ENCODE results near the gene H2BW1. TPM values are rescaled to one million over a fixed set of nuclear protein-coding genes. Genes with fewer than 3 reads are reported as not detected.
A peak's percentile ranks its signal among the peaks of the same experiment; 100 is the strongest.

Gene H2BW1
- total RNA-seq, 2 donors from 2014 or later = not detected

- Mint-ChIP-seq H3K36me3 (ENCODE audit: low read depth) (no peaks in the 10 kb centered on the region), H3K9me3 (peaks cover 83% of the 10 kb centered on the region)
- DNase-seq = no peak
Measured at GRCh38 chrX:104045642-104046041, 32.1 kb upstream of the H2BW1 start.

DNA sequence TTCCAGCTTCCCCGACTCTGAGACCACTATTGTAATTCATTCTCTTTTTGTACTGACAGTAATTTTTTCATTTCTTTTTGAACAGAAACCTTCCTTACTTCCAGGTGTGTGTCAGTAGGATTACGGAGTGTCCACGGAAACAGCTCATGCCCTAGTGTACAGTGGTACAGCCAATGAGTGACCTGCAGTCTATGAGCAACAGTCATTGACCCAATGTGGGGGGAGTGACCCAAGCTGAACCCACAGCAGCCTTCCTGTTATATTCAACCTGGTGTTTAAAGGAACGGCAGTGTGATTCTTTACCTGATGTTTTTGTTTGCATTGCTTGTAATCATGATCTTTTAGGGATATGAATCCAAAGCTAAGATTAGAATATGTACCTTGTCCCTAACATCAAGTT, 27.5 kb upstream of the H2BW1 start:
- Histone ChIP-seq H3K9ac (ENCODE audit: extremely low read depth, low read length, poor library complexity, severe bottlenecking) (no peak overlapping the region), H3K36me3 (ENCODE audit: control insufficient read depth, insufficient read depth, low read length) (no peaks in the 10 kb centered on the region), H3K27ac (ENCODE audit: low read depth, low read length) (no peak overlapping the region), H3K9me3 (ENCODE audit: control insufficient read depth, low read length) (peaks cover 24% of the 10 kb centered on the region), H3K27me3 (ENCODE audit: control insufficient read depth, insufficient read depth, low read length, poor library complexity, severe bottlenecking) (no peaks in the 10 kb centered on the region), H3K4me3 (ENCODE audit: low read length) (no peak overlapping the region), H3K4me1 (ENCODE audit: control insufficient read depth, insufficient read depth, low read length) (no peaks in the 10 kb centered on the region)
- H3K27ac Mint-ChIP-seq = no peak overlapping the region
- no peaks in the 10 kb centered on the region for H3K4me1 Mint-ChIP-seq
- no peak for TF ChIP-seq CTCF (conservative IDR thresholded peaks at IDR 0.05)
- no peak overlapping the region for H3K4me3 Mint-ChIP-seq
- peaks cover 8% of the 10 kb centered on the region for H3K27me3 Mint-ChIP-seq (ENCODE audit: insufficient read depth)
- H3K9me3 Mint-ChIP-seq = peaks cover 77% of the 10 kb centered on the region
- no peaks in the 10 kb centered on the region for H3K36me3 Mint-ChIP-seq (ENCODE audit: low read depth)
- DNase-seq = no peak
- WGBS, 2 experiments (ENCODE audit: insufficient coverage in 1 of 2, insufficient read length in 1 of 2) = 92 to 100% methylated on average over 3 of the region's 4 CpGs

More at GRCh38 chrX:104045642-104046041, 32.1 kb upstream of the H2BW1 start:
- Histone ChIP-seq H3K36me3 (ENCODE audit: control insufficient read depth, insufficient read depth, low read length) (no peaks in the 10 kb centered on the region), H3K4me1 (ENCODE audit: control insufficient read depth, insufficient read depth, low read length) (no peaks in the 10 kb centered on the region), H3K9me3 (ENCODE audit: control insufficient read depth, low read length) (peaks cover 24% of the 10 kb centered on the region), H3K27me3 (ENCODE audit: control insufficient read depth, insufficient read depth, low read length, poor library complexity, severe bottlenecking) (no peaks in the 10 kb centered on the region), H3K4me3 (ENCODE audit: low read length) (peak overlapping the region; percentile 40), H3K27ac (ENCODE audit: low read depth, low read length) (no peak overlapping the region), H3K9ac (ENCODE audit: extremely low read depth, low read length, poor library complexity, severe bottlenecking) (no peak overlapping the region)
- no peak overlapping the region for H3K27ac Mint-ChIP-seq
- WGBS, 2 experiments (ENCODE audit: insufficient coverage in 1 of 2, insufficient read length in 1 of 2) = 86 to 94% methylated on average over 3 to 5 of the region's 5 CpGs
- peaks cover 4% of the 10 kb centered on the region for H3K4me1 Mint-ChIP-seq
- no peak overlapping the region for H3K4me3 Mint-ChIP-seq
- no peak for TF ChIP-seq CTCF (conservative IDR thresholded peaks at IDR 0.05)
- peaks cover 2% of the 10 kb centered on the region for H3K27me3 Mint-ChIP-seq (ENCODE audit: insufficient read depth)

DNA sequence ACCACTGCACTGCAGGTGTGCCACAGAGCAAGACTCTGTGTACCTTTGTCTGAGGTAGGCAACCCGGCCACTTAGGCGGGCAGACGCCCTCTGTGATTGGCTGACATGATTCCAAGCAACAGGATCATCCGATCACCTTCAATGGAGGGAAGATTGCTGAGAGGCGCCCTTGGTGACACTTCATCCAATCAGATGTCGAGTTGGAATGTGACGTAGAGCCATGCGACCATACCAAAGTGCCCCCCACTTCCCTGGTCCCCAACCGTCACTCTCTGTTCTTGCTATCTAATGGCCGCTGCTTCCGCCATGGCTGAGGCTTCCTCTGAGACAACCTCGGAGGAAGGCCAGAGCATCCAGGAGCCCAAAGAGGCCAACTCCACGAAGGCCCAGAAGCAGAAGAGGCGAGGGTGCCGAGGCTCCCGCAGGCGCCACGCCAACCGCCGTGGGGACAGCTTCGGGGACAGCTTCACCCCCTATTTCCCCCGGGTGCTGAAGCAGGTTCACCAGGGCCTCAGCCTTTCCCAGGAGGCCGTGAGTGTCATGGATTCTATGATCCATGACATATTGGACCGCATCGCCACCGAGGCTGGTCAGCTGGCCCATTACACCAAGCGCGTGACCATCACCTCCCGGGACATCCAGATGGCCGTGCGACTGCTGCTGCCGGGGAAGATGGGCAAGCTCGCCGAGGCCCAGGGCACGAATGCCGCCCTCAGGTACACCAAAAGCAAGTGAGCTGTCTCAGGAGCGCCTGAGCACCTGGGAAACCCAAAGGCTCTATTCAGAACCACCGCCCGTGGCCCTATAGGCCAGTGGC, 26.4 kb upstream of the H2BW1 start, which contains the start of gene H2BW2:
H2BW2 (plus strand) TSS at position 268 of the 817 bp plus-strand sequence; CDS start at position 307, 39 bp downstream.
- H3K27me3 ChIP-seq (ENCODE audit: control insufficient read depth, insufficient read depth, low read length, poor library complexity, severe bottlenecking) = no peaks in the 10 kb centered on the region
- Mint-ChIP-seq H3K4me3 (no peak within 1 kb of the TSS), H3K27ac (no peak within 1 kb of the TSS), H3K4me1 (no peaks in the 10 kb centered on the region), H3K27me3 (ENCODE audit: insufficient read depth) (peaks cover 9% of the 10 kb centered on the region), H3K36me3 (ENCODE audit: low read depth) (no peaks in the 10 kb centered on the region), H3K9me3 (peaks cover 78% of the 10 kb centered on the region)
- no peak for TF ChIP-seq CTCF (conservative IDR thresholded peaks at IDR 0.05)
- H3K4me1 ChIP-seq (ENCODE audit: control insufficient read depth, insufficient read depth, low read length) = no peaks in the 10 kb centered on the region
- H3K27ac ChIP-seq (ENCODE audit: low read depth, low read length) = no peak within 1 kb of the TSS
- H3K9me3 ChIP-seq (ENCODE audit: control insufficient read depth, low read length) = peaks cover 14% of the 10 kb centered on the region
- H3K4me3 ChIP-seq (ENCODE audit: low read length) = no peak within 1 kb of the TSS
- WGBS, 2 experiments (ENCODE audit: insufficient coverage in 1 of 2, insufficient read length in 1 of 2) = 95 to 97% methylated on average over 12 to 39 of the region's 39 CpGs
- no peak within 1 kb of the TSS for H3K9ac ChIP-seq (ENCODE audit: extremely low read depth, low read length, poor library complexity, severe bottlenecking)
- H3K36me3 ChIP-seq (ENCODE audit: control insufficient read depth, insufficient read depth, low read length) = no peaks in the 10 kb centered on the region
- DNase-seq = no peak
